ENCODE measurements around the gene CADM2.
A peak's percentile ranks its signal among the peaks of the same experiment; 100 is the strongest.

CADM2 gene

GRCh38 chr3:85790445-85791030 lies 831.7 kb downstream of the CADM2 start:
- intact Hi-C loops (cut with DNase I): no loop called here
- peak in 4 of 42 donors; percentile 12 to 60 (median 18) for DNase-seq

GRCh38 chr3:85796140-85796539 lies 837.4 kb downstream of the CADM2 start:
- intact Hi-C loops (cut with DNase I): no loop called here
- no peak for DNase-seq

DNA sequence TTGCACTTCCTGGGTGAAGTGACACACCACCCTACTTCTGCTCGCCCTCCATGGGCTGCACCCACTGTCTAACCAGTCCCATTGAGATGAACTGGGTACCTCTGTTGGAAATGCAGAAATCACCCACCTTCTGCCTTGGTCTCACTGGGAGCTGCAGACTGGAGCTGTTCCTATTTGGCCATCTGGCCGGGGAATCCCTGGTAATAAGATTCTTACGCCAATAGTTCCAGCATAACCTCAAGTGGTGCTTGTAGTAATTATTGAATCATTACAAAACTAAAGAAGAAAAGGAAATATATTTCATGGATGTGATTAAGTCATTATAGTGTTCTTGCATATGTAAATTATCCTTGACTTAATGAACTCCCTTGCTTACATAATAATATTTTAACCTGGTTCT lies 841.9 kb downstream of the CADM2 start:
- DNase-seq: no peak
- intact Hi-C loops (cut with DNase I): no loop called here

GRCh38 chr3:85801955-85802354 lies 843.2 kb downstream of the CADM2 start:
- intact Hi-C loops (cut with DNase I): no loop called here
- peak in 9 of 42 donors; percentile 5 to 59 (median 19) for DNase-seq

DNA sequence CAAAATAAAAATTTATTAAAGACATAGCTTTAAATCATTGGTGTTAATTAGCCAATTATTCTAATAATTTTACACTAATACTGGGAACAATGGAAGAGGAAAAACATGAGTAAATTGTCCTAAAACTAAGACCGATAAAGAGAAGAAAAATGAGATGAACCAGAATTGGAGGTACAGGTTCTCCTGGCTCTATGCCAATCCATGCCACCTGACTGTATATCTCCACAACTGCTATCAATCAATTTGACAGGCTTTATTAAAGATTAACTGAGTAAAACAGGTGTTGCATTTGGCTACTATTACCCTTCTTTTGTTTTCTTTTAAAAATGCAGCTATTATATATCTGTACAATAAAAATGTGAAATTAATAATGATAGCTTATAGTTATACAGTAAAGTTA lies 850.0 kb downstream of the CADM2 start:
- intact Hi-C loops (cut with DNase I): no loop called here
- no peak for DNase-seq

GRCh38 chr3:85821130-85821756 lies 862.5 kb downstream of the CADM2 start:
- peak in 30 of 42 donors; percentile 13 to 78 (median 41) for DNase-seq
- intact Hi-C loops (cut with DNase I): no loop called here

DNA sequence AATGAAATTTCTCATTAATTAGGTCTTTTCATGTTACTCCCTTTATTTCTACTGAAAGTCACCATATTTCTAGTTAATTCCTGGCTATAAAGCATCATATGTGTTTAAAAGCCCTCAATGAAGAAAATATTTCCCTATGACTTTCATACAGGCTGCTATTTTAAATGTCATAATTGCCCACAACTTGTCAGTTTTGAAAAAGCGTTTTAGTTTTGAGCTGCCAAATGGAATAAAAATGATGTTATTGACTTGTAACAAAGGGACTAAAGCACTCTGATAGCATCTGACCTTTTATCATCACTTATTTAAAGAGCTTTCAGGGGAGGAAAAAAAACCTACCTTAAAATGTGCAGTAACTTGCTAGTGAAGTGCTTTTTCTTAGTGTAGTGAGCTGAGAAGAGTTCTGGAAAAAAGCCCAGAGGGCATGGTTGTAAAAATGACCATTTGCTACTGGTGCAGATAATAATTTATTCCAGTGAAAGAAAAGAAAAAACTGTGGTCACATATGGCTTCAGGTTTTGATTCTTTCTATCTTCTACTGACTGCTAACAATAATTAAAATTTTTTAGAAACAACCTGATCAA lies 877.2 kb downstream of the CADM2 start:
- DNase-seq: no peak
- intact Hi-C loops (cut with DNase I): no loop called here

DNA sequence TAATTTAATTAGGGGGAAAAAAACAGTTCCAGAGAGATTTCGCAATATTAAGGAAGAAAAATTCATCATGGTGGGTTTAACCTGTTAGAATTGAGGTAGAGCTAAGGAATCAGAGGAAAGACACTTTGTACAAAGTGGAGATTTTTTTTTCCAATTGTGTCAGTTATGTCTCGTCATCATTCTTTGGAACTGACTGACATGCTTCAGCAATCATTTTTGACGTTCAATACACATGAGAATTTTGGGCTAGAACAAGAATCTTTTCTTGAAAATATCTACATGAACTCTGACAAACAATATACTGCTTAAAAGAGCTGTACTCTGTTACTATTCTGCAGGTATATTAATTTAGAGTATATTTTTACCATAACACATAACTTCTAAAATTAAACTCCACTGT lies 878.6 kb downstream of the CADM2 start:
- intact Hi-C loops (cut with DNase I): no loop called here
- no peak for DNase-seq

DNA sequence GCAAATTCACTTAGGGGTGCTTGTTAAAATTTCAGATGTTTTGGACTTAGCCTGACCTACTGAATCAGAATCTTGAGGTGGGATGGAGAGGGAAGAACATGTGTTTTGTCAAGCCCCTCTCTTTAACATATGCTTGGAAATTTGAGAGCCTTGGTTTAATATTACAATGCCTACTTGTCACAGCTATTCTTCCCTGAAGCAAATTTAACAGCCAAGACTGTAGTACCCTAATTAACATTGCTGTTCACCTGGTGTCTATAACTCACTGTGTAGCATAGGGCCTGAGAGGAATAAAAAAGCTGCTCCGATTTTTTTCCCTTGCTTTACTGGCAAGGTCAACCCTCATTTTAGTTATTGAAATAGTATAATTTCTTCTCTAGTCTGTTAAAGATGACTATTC lies 880.1 kb downstream of the CADM2 start:
- no peak for DNase-seq
- intact Hi-C loops (cut with DNase I): no loop called here

GRCh38 chr3:85842081-85842480 lies 883.3 kb downstream of the CADM2 start:
- intact Hi-C loops (cut with DNase I): no loop called here

DNA sequence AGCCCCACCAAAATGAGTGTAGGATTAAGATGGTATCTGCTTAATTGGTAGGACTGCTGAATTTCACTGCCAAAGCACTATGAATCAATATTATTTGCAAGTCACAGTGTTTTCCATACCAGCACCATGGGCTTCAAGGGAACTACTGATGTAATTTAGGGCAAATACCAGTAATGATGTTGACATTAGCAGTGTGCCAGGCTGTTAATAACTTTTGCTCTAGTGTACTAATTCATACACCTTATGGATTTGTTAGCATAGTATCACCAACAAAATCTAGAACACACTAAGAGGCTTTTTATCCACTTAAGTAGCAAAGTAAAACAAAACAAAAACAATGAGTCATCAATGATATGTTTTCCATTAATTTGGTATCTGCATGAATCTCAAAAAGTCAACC lies 888.2 kb downstream of the CADM2 start:
- DNase-seq: no peak
- intact Hi-C loops (cut with DNase I): no loop called here

More at GRCh38 chr3:85842081-85842480, 883.3 kb downstream of the CADM2 start:
- DNase-seq: no peak

DNA sequence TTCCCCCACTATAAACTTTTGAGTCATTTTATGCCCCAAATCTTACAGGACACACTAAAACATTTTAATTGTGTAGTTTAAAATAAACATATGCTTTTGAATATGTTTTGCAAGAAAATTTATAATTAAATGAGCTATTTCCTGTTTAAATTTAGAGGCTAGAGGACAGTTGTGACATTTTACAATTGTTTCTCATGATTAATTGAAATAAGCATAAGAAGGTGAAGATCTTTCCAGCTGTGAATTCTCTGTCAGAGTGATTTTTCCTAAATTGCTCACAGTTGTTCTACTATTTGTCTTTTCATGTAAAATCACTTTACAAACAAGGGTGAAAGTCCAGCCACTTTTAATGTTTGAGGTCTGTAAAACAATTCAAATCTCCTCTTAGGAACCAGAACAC lies 892.3 kb downstream of the CADM2 start:
- no peak for DNase-seq
- intact Hi-C loops (cut with DNase I): no loop called here

DNA sequence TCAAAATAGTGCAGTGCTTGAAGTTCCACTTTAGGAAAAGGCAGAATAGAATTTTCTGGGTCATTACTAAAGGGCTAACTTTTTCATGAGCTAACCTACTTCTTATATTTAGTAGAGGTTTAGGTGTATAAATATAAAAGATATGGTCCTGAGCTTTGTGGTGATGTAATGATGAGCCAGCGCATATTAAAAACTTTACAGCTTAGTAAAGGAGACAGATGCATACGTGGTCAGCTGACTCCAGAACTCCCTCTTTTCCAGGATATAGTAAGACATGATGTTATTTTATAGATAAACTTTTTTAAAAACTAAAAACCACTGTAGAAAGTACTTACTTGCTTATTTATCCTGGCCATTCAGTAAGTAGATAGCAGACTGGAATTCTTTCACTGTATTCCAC lies 895.0 kb downstream of the CADM2 start:
- intact Hi-C loops (cut with DNase I): no loop called here
- no peak for DNase-seq

GRCh38 chr3:85862893-85863455 lies 904.2 kb downstream of the CADM2 start:
- no peak for DNase-seq
- intact Hi-C loops (cut with DNase I): no loop called here

DNA sequence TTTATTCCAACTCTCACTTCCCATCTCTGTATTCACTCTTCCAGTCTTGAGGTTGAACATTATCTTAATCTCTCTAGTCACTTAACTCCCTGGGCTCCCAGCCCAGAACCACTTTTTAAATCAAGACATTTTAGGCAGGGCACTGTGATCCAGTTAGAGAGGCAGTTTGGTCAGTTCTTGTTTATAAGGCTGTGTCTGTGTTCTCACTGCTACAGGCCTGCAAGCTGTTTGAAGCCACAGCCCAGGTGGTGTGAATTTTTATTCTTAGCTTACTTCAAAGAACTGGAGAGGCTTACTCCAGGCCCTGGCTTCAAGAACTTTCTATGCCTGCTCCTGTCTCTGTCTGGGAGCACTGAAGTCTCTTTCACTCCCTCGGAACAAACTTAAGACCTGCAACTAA lies 906.1 kb downstream of the CADM2 start:
- intact Hi-C loops (cut with DNase I): no loop called here
- peak in 1 of 42 donors; percentile 2 for DNase-seq

DNA sequence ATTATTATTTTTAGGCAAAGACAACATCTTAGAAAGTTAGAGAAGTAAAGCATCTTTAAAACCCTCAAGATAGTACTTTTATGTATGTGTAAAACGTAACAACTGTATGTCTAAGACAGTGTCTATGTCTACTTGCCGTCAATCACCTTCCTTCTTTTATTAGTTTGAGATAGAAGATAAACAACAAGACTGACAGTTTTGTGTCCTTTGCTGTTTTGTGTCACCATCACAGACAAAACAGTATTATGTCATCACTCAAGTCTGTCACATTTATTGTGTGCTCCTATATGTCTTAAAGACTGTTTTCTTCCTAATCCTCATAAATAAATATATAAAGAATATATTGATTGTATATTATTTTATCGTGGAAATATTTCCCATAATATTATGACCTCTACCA lies 908.3 kb downstream of the CADM2 start:
- intact Hi-C loops (cut with DNase I): no loop called here

DNA sequence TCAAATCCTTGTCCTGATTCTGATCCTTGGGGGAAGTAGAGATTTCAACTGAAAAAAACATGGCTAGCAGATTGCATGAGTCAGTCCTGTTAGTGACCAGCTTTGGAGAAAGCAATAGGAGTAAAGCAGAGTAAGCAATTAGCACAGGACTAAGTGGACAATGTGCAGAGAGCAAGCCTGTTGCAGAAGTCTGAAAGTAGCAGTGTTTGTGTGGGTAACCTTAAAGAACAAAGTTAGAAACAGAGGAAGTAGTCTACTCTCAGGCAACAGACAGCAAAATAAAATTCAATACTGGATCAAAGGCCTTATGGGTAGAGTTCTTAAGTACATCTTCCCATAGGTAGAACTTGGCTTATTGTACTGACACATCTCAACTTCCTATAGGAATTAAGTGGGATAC lies 916.8 kb downstream of the CADM2 start:
- DNase-seq: no peak
- intact Hi-C loops (cut with DNase I): no loop called here

More for the DNA sequence above, 908.3 kb downstream of the CADM2 start:
- DNase-seq: no peak

- intact Hi-C loops (cut with DNase I): no loop called here
- DNase-seq: no peak
These were observed 918.8 kb downstream of the CADM2 start for GRCh38 chr3:85877631-85878030.

DNA sequence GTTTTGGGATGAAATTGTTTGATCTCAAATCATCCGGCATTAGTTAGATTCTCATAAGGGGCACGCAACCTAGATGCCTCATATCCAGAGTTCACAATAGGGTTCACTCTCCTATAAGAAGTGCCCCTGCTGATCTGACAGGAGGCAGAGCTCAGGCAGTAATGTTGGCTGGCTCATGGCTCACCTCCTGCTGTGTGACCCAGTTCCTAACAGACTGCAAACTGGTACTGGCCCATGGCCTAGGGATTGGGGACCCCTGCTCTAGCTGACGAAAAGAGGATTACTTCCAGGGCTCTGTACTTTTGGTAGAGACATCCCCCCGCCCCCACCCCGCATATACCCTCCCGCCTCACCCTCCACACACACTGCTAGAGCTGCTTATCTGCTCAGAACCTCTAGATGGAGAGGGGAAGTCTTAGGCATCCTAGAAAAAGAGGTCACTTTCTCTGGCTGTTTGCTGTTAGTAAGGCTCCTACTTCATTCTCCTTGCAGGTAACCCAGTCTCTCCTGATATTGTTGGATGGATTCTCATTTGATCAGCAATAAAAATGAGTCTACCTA lies 923.1 kb downstream of the CADM2 start:
- intact Hi-C loops (cut with DNase I): no loop called here
- DNase-seq: no peak

GRCh38 chr3:85890043-85890555 lies 931.3 kb downstream of the CADM2 start:
- intact Hi-C loops (cut with DNase I): no loop called here

More at GRCh38 chr3:85890043-85890555, 931.3 kb downstream of the CADM2 start:
- DNase-seq: no peak

Data from head of caudate nucleus (tissue), 42 donors.